Thoracic aorta (tissue), 2 donors: ENCODE results near the gene OPRL1. TPM values are rescaled to one million over a fixed set of nuclear protein-coding genes. Genes with fewer than 3 reads are reported as not detected.

Experiments used
- ATAC-seq: fragments of 150-250 bp; one replicate; pipeline ENCODE4 v1.8.0; 2017; ENCODE audit warnings: low read depth; ENCODE audit not compliant: insufficient number of reproducible peaks, low FRiP score
- DNase-seq: peaks from one replicate; pipeline ENCODE4 v3.0.0-alpha.2; 2020; ENCODE audit warnings: low spot score
- H3K27ac ChIP-seq, 2 donors: fragments of 200-600 bp; sonication (generic); 1 replicate in 1 of 2; 2 replicates in 1 of 2; pipeline ENCODE4 v1.5.1; 2016; ENCODE audit warnings: mild to moderate bottlenecking in 2 of 2, moderate library complexity in 2 of 2
- H3K27me3 ChIP-seq: fragments of 200-600 bp; sonication (generic); replicated peaks from 2 replicates; pipeline ENCODE4 v1.6.0; 2016; ENCODE audit warnings: mild to moderate bottlenecking; ENCODE audit not compliant: insufficient read depth
- H3K36me3 ChIP-seq: fragments of 200-600 bp; sonication (generic); one replicate; pipeline ENCODE4 v1.5.1; 2016
- H3K4me1 ChIP-seq, 2 donors: fragments of 200-600 bp; sonication (generic); 1 replicate in 1 of 2; 2 replicates in 1 of 2; pipeline versions ENCODE4 v1.5.1 to v1.6.0; 2016; ENCODE audit warnings: low read depth in 2 of 2, mild to moderate bottlenecking in 1 of 2; ENCODE audit not compliant: control insufficient read depth in 1 of 2
- H3K4me3 ChIP-seq: fragments of 200-600 bp; sonication (generic); 2 replicates; pipeline ENCODE4 v1.5.1; 2016; ENCODE audit warnings: mild to moderate bottlenecking
- H3K9me3 ChIP-seq: fragments of 200-600 bp; sonication (generic); 2 replicates; pipeline ENCODE4 v1.5.1; 2016
- CTCF ChIP-seq: fragments of 200-600 bp; sonication (generic); IDR thresholded peaks from one replicate; pipeline ENCODE4 v1.5.1; 2019; ENCODE audit warnings: antibody characterized with exemption
- total RNA-seq, 2 donors: library from RNA; depleted of rRNA; stranded (reverse); fragments of >200 nt; gene quantifications; one replicate each; pipeline versions ENCODE4 v1.1.0 to v1.2.3, GENCODE V29; 2016

Gene OPRL1
- total RNA-seq, 2 donors from 2014 or later, result 1.1 to 3.2 TPM

- ATAC-seq, result no peak
- H3K36me3 ChIP-seq, result no peaks in the 10 kb centered on the region
These were observed 30.6 kb upstream of the OPRL1 start, which contains the start of gene SOX18 for GRCh38 chr20:64049060-64049877. Gene SOX18 (minus strand): TSS chr20:64049639. CDS start chr20:64049516, 123 bp downstream.

GRCh38 chr20:64049878-64050260, 30.0 kb upstream of the OPRL1 start:
- Histone ChIP-seq H3K4me1 (peaks cover 0 to 14% of the 10 kb centered on the region in 2 donors), H3K9me3 (no peaks in the 10 kb centered on the region), H3K36me3 (no peaks in the 10 kb centered on the region), H3K27ac (peak overlapping the region in 1 of 2 donors; percentile 30), H3K27me3 (no peaks in the 10 kb centered on the region), H3K4me3 (peak overlapping the region; percentile 21)
- TF ChIP-seq CTCF, result no peak
- DNase-seq, result no peak
- no peak for ATAC-seq

More at GRCh38 chr20:64049060-64049877, 30.6 kb upstream of the OPRL1 start, which contains the start of gene SOX18:
- Histone ChIP-seq H3K27ac (peak within 1 kb of the TSS in 1 of 2 donors; percentile 30), H3K9me3 (no peaks in the 10 kb centered on the region), H3K27me3 (no peaks in the 10 kb centered on the region), H3K4me1 (peaks cover 0 to 14% of the 10 kb centered on the region in 2 donors), H3K4me3 (peak within 1 kb of the TSS; percentile 31)
- DNase-seq, result no peak
- no peak for TF ChIP-seq CTCF

GRCh38 chr20:64050261-64051032, 29.4 kb upstream of the OPRL1 start:
- peak overlapping the region in 1 of 2 donors; percentile 30 for H3K27ac ChIP-seq
- ATAC-seq, result no peak
- no peaks in the 10 kb centered on the region for H3K27me3 ChIP-seq
- no peaks in the 10 kb centered on the region for H3K9me3 ChIP-seq
- DNase-seq, result no peak
- TF ChIP-seq CTCF, result no peak
- H3K4me1 ChIP-seq, result peaks cover 0 to 14% of the 10 kb centered on the region in 2 donors
- H3K36me3 ChIP-seq, result no peaks in the 10 kb centered on the region
- peak overlapping the region; percentile 21 for H3K4me3 ChIP-seq

- H3K4me1 ChIP-seq, result peaks cover 0 to 14% of the 10 kb centered on the region in 2 donors
- TF ChIP-seq CTCF, result no peak
- H3K4me3 ChIP-seq, result no peak overlapping the region
- no peaks in the 10 kb centered on the region for H3K9me3 ChIP-seq
- DNase-seq (no peak), ATAC-seq (no peak)
- no peaks in the 10 kb centered on the region for H3K27me3 ChIP-seq
- no peaks in the 10 kb centered on the region for H3K36me3 ChIP-seq
- H3K27ac ChIP-seq, result peak overlapping the region in 1 of 2 donors; percentile 30
These were observed 28.8 kb upstream of the OPRL1 start for GRCh38 chr20:64051033-64051452.
